Peyer's patch (tissue), 4 donors: ENCODE data around the gene TAAR6. TPM values are rescaled to one million over a fixed set of nuclear protein-coding genes. Genes with fewer than 3 reads are reported as not detected.

ENCODE experiments used
- DNase-seq, 3 donors: peaks; one replicate each; pipeline ENCODE4 v3.0.0-alpha.2; 2017 to 2019
- H3K27ac ChIP-seq, 4 donors: fragments of 200-600 bp; sonication (generic); one replicate each; pipeline ENCODE4 v1.5.1; 2016 to 2019
- H3K27me3 ChIP-seq, 2 donors: fragments of 200-600 bp; sonication (generic); one replicate each; pipeline ENCODE4 v1.5.1; 2019
- H3K36me3 ChIP-seq, 3 donors: fragments of 200-600 bp; sonication (generic); one replicate each; pipeline ENCODE4 v1.5.1; 2016 to 2019
- H3K4me1 ChIP-seq, 4 donors: fragments of 200-600 bp; sonication (generic); one replicate each; pipeline ENCODE4 v1.5.1; 2016 to 2019
- H3K4me3 ChIP-seq, 4 donors: fragments of 200-600 bp; sonication (generic); 1 replicate in 3 of 4; 2 replicates in 1 of 4; pipeline ENCODE4 v1.5.1; 2016 to 2019; ENCODE audit warnings: mild to moderate bottlenecking in 1 of 4
- H3K9me3 ChIP-seq, 4 donors: fragments of 200-600 bp; sonication (generic); one replicate each; pipeline ENCODE4 v1.5.1; 2016 to 2019; ENCODE audit warnings: mild to moderate bottlenecking in 1 of 4
- POLR2A ChIP-seq, 2 donors: fragments of 450-650 bp; IDR thresholded peaks; one replicate each; pipeline ENCODE4 v1.5.1; 2017; ENCODE audit warnings: antibody characterized with exemption in 2 of 2, mild to moderate bottlenecking in 2 of 2, moderate library complexity in 2 of 2
- small RNA-seq, 2 donors: library from RNA; depleted of rRNA; stranded (forward); fragments of <200 nt; gene quantifications; one replicate each; pipeline ENCODE3, GENCODE V24; 2016
- total RNA-seq, 4 donors: library from RNA; depleted of rRNA; stranded (reverse); fragments of >200 nt; gene quantifications; one replicate each; pipeline ENCODE4 v1.1.0, GENCODE V29; 2016
- TF ChIP-seq, protein P1 (sequence below), 6 experiments: fragments of 450-650 bp in 4 of 6; fragments of 200-600 bp in 2 of 6; sonication (generic) in 1 of 6; IDR thresholded peaks; one replicate each; pipeline ENCODE4 v1.5.1; 2017 to 2019; ENCODE audit warnings: antibody characterized with exemption in 6 of 6, mild to moderate bottlenecking in 3 of 6, moderate library complexity in 1 of 6

TAAR6 gene
- total RNA-seq, 4 donors from 2014 or later = not detected

GRCh38 chr6:132611616-132612015, 41.5 kb downstream of the TAAR6 start:
- Histone ChIP-seq H3K27ac (no peak overlapping the region), H3K4me3 (no peak overlapping the region), H3K27me3 (no peaks in the 10 kb centered on the region), H3K36me3 (no peaks in the 10 kb centered on the region), H3K4me1 (no peaks in the 10 kb centered on the region), H3K9me3 (no peaks in the 10 kb centered on the region)
- TF ChIP-seq, protein P1, sequence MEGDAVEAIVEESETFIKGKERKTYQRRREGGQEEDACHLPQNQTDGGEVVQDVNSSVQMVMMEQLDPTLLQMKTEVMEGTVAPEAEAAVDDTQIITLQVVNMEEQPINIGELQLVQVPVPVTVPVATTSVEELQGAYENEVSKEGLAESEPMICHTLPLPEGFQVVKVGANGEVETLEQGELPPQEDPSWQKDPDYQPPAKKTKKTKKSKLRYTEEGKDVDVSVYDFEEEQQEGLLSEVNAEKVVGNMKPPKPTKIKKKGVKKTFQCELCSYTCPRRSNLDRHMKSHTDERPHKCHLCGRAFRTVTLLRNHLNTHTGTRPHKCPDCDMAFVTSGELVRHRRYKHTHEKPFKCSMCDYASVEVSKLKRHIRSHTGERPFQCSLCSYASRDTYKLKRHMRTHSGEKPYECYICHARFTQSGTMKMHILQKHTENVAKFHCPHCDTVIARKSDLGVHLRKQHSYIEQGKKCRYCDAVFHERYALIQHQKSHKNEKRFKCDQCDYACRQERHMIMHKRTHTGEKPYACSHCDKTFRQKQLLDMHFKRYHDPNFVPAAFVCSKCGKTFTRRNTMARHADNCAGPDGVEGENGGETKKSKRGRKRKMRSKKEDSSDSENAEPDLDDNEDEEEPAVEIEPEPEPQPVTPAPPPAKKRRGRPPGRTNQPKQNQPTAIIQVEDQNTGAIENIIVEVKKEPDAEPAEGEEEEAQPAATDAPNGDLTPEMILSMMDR (IDR thresholded peaks at IDR 0.05) = no peak
- no peak for TF ChIP-seq POLR2A (IDR thresholded peaks at IDR 0.05)
- DNase-seq = no peak

GRCh38 chr6:132612449-132613108, 42.5 kb downstream of the TAAR6 start:
- DNase-seq = peak in 1 of 3 donors; percentile 65
- no peaks in the 10 kb centered on the region for H3K9me3 ChIP-seq

DNA sequence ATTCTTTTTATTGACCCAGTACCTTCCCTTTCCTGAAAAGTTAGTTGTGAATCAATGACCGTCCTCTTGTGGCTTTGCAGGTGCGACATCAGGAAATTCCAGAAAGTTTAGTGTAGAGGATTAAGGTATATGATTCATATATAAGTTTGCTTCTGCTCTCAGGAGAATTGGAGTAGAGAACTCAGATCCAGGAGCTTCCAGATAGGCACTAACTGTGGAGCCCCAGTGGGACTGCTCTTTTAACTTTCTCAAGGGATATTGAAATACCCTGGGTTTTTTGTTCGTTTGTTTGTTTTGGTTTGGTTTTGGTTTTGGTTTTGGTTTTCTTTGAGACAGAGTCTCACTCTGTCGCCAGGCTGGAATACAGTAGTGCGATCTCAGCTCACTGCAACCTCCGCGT, 44.4 kb downstream of the TAAR6 start:
- H3K36me3 ChIP-seq = no peaks in the 10 kb centered on the region
- H3K4me3 ChIP-seq = peak overlapping the region; percentile 18 to 48 (median 31)
- H3K9me3 ChIP-seq = no peaks in the 10 kb centered on the region
- TF ChIP-seq, protein P1 (IDR thresholded peaks at IDR 0.05) = no peak
- TF ChIP-seq POLR2A (IDR thresholded peaks at IDR 0.05) = no peak
- no peak for DNase-seq
- H3K4me1 ChIP-seq = no peaks in the 10 kb centered on the region
- H3K27ac ChIP-seq = peak overlapping the region in 1 of 4 donors; percentile 52
- no peaks in the 10 kb centered on the region for H3K27me3 ChIP-seq

More at GRCh38 chr6:132612449-132613108, 42.5 kb downstream of the TAAR6 start:
- Histone ChIP-seq H3K36me3 (no peaks in the 10 kb centered on the region), H3K27me3 (no peaks in the 10 kb centered on the region), H3K27ac (peak overlapping the region in 2 of 4 donors; percentile 47 to 52), H3K4me3 (peak overlapping the region in 2 of 4 donors; percentile 26 to 35), H3K4me1 (no peaks in the 10 kb centered on the region)
- TF ChIP-seq, protein P1 (IDR thresholded peaks at IDR 0.05) = no peak
- no peak for TF ChIP-seq POLR2A (IDR thresholded peaks at IDR 0.05)

- DNase-seq = no peak
- no peaks in the 10 kb centered on the region for H3K9me3 ChIP-seq
These were observed 46.6 kb downstream of the TAAR6 start for GRCh38 chr6:132616677-132617076.

More at GRCh38 chr6:132616677-132617076, 46.6 kb downstream of the TAAR6 start:
- H3K4me1 ChIP-seq = no peaks in the 10 kb centered on the region
- no peaks in the 10 kb centered on the region for H3K27me3 ChIP-seq
- no peak overlapping the region for H3K27ac ChIP-seq
- H3K4me3 ChIP-seq = no peak overlapping the region
- no peaks in the 10 kb centered on the region for H3K36me3 ChIP-seq
- TF ChIP-seq POLR2A (IDR thresholded peaks at IDR 0.05) = no peak
- TF ChIP-seq, protein P1 (IDR thresholded peaks at IDR 0.05) = no peak

Small RNA genes within 50 kb of the gene (small RNA-seq; reads per million reads assigned to genes)
- gene TAAR7P = 0 reads per million in 2 donors

Other genes with a start within 250 kb of the TAAR6 start
- gene MOXD1, start 168.8 kb upstream of the TAAR6 start, total RNA-seq = 1 to 10 TPM in 3 of 4 donors, not detected in 1; 1.2 to 4.1 (median 3.8) TPM
- gene STX7, start 57.2 kb upstream of the TAAR6 start, total RNA-seq = 10 to 100 TPM; 31.4 to 65.9 (median 51.9) TPM
- gene TAAR9, start 32.0 kb upstream of the TAAR6 start, total RNA-seq = not detected
- not detected for gene TAAR8, start 17.6 kb upstream of the TAAR6 start, total RNA-seq
- gene TAAR5, start 19.4 kb downstream of the TAAR6 start, total RNA-seq = not detected
- not detected for gene TAAR2, start 54.0 kb downstream of the TAAR6 start, total RNA-seq
- gene TAAR1, start 88.9 kb downstream of the TAAR6 start, total RNA-seq = not detected
- gene VNN1, start 143.7 kb downstream of the TAAR6 start, total RNA-seq = 100 to 1,000 TPM in 2 of 4 donors, 10 to 100 TPM in 1, 1 to 10 TPM in 1; 4.1 to 296 (median 96.2) TPM
- gene VNN2, start 187.6 kb downstream of the TAAR6 start, total RNA-seq = 10 to 100 TPM in 1 of 4 donors, 1 to 10 TPM in 1, under 1 TPM in 1, not detected in 1; 0.57 to 10.7 (median 1.1) TPM
- gene SLC18B1, start 228.3 kb downstream of the TAAR6 start, total RNA-seq = 10 to 100 TPM in 2 of 4 donors, 1 to 10 TPM in 2; 2.5 to 16.4 (median 9.0) TPM
- gene RPS12, start 244.2 kb downstream of the TAAR6 start, total RNA-seq = 1,000 to 10,000 TPM in 1 of 4 donors, 100 to 1,000 TPM in 3; 323 to 1,787 (median 560) TPM